Measurements from ENCODE around the gene CCDC71.

GRCh38 chr3:49199239-49199899 is 33.2 kb upstream of the CCDC71 start:
- TF ChIP-seq, protein P1, sequence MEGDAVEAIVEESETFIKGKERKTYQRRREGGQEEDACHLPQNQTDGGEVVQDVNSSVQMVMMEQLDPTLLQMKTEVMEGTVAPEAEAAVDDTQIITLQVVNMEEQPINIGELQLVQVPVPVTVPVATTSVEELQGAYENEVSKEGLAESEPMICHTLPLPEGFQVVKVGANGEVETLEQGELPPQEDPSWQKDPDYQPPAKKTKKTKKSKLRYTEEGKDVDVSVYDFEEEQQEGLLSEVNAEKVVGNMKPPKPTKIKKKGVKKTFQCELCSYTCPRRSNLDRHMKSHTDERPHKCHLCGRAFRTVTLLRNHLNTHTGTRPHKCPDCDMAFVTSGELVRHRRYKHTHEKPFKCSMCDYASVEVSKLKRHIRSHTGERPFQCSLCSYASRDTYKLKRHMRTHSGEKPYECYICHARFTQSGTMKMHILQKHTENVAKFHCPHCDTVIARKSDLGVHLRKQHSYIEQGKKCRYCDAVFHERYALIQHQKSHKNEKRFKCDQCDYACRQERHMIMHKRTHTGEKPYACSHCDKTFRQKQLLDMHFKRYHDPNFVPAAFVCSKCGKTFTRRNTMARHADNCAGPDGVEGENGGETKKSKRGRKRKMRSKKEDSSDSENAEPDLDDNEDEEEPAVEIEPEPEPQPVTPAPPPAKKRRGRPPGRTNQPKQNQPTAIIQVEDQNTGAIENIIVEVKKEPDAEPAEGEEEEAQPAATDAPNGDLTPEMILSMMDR (IDR thresholded peaks at IDR 0.05; ENCODE audit: borderline replicate concordance, extremely low read depth, low read length, poor library complexity, severe bottlenecking) = no peak
- no peak for TF ChIP-seq EZH2 (IDR thresholded peaks at IDR 0.05; ENCODE audit: borderline replicate concordance, low read depth, low read length, severe bottlenecking)
